Fibroblast of lung (primary cell): ENCODE results near the gene HNRNPDL.

Experiments
- EZH2 ChIP-seq: IDR thresholded peaks from 2 replicates; pipeline ENCODE4 v1.5.1; 2012; ENCODE audit warnings: low read length, control low read depth, mild to moderate bottlenecking; ENCODE audit errors: missing control alignments
- TF ChIP-seq, protein P1 (sequence below), 2 donors: IDR thresholded peaks in 1 of 2; conservative IDR thresholded peaks in 1 of 2; 1 replicate in 1 of 2; 2 replicates in 1 of 2; pipeline ENCODE4 v1.5.1; 2011 to 2012; ENCODE audit warnings: low read length in 2 of 2, control low read depth in 1 of 2, inconsistent platforms in 1 of 2, low read depth in 1 of 2, mild to moderate bottlenecking in 1 of 2

DNA sequence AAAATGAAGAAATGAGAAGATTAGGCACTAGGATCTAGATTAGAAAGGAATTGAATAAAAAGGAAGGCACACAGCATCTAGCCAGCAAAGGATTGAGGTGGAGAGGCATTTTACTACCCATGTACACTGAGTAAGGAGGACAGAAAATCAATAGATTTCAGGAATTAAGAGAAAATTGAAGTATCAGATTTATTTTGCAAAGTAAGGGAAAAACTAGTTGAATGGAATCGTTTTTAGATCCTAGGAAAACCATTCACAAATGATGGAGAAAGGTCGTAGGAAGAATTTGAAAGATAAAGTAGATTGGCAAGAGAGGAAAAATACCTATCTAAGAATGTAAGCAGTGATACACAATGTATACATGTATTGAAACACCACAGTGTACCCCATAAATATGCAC, 31.4 kb upstream of the HNRNPDL start:
- TF ChIP-seq EZH2, result no peak
- TF ChIP-seq, protein P1, sequence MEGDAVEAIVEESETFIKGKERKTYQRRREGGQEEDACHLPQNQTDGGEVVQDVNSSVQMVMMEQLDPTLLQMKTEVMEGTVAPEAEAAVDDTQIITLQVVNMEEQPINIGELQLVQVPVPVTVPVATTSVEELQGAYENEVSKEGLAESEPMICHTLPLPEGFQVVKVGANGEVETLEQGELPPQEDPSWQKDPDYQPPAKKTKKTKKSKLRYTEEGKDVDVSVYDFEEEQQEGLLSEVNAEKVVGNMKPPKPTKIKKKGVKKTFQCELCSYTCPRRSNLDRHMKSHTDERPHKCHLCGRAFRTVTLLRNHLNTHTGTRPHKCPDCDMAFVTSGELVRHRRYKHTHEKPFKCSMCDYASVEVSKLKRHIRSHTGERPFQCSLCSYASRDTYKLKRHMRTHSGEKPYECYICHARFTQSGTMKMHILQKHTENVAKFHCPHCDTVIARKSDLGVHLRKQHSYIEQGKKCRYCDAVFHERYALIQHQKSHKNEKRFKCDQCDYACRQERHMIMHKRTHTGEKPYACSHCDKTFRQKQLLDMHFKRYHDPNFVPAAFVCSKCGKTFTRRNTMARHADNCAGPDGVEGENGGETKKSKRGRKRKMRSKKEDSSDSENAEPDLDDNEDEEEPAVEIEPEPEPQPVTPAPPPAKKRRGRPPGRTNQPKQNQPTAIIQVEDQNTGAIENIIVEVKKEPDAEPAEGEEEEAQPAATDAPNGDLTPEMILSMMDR (conservative IDR thresholded peaks at IDR 0.05 in 1 of 2, IDR thresholded peaks at IDR 0.05 in 1 of 2; ENCODE audit: low read depth in 1 of 2, low read length in 2 of 2), result no peak
